ENCODE data around the gene PI4K2B.
A peak's percentile ranks its signal among the peaks of the same experiment; 100 is the strongest.
"Not testable (repeated sequence)": the region's sequence is repeated elsewhere in the genome, so short reads cannot be mapped to it uniquely, and the experiment has no call there.

The PI4K2B gene

DNA sequence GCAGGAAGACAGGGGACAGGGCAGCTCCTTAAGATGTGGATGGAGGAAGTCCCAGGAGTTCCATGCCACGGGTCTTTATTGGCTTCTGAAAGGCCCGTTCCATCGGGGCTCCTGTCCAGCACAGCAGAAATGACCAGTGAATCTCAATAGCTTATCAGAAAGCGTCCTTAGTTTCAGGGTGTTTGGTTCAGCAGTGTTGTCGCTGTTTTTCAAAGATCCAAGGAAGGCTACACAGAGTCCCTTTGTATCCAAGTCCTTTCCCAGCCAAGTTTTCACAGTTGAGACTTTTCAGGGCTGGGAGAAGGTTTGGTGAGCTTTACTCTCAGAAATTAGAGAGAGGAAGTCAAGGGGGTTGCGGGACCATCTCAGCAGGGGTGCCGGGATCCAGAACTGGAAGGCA is 73.8 kb downstream of the PI4K2B start:
- TF ChIP-seq GATA1 (IDR thresholded peaks at IDR 0.05; ENCODE audit: low read depth, low read length) = no peak
- no peak for TF ChIP-seq POLR2A (IDR thresholded peaks at IDR 0.05; ENCODE audit: low read length)
- DNase-seq = no peak

- TF ChIP-seq POLR2A (IDR thresholded peaks at IDR 0.05; ENCODE audit: low read length) (no peak), GATA1 (IDR thresholded peaks at IDR 0.05; ENCODE audit: low read depth, low read length) (no peak)
- DNase-seq = no peak
Measured at GRCh38 chr4:25308306-25308705, 74.5 kb downstream of the PI4K2B start.

DNA sequence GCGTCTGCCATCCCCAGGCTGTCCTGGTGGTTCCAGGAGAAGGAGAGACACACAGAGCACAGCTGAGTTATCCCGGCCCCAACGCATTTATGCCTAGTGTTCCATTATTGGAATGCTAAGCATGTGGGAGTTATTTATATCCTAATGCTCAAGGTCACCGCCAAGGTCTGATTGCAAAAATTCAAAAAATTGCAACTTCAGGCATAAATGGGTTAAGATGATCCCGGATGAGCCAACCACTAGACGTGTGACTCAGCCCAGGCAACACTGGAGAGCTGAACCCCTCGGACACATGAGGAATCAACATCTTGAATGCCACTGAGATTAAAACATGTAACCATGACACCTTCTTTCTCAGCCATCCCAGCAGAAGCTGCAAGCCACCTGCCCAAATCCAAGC is 74.9 kb downstream of the PI4K2B start:
- TF ChIP-seq GATA1 (IDR thresholded peaks at IDR 0.05; ENCODE audit: low read depth, low read length) = no peak
- no peak for TF ChIP-seq POLR2A (IDR thresholded peaks at IDR 0.05; ENCODE audit: low read length)
- no peak for DNase-seq

DNA sequence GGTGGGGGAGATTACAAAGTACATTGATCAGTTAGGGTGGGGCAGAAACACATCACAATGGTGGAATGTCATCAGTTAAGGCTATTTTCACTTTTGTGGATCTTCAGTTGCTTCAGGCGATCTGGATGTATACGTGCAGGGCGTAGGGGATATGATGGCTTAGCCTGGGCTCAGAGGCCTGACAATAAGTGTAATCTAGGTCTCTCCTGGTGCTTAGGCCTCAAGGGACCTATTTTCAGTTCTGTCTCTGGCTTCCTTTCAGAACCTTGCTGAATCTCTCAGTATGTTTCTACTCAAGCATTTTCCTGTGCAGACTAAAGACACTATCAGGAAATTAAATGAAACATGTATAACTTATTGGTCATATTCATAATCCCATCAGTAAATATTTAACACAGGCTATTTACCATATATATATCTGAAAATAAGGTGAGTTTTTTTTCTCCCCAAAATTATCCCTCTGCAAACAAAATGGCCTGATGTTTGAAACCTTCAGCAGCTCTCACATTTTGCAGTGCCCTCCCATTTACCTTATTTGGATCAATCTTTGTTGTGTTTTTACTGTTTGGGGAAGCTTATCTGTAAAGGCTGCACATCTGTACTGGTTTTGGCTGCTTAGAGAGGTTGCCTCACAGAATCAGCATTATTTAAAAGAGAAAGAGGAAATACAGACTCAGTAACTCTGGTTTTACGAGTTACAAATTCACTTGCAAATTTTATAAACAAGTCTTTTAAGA is 76.4 kb downstream of the PI4K2B start:
- TF ChIP-seq GATA1 (IDR thresholded peaks at IDR 0.05; ENCODE audit: low read depth, low read length) (no peak), POLR2A (IDR thresholded peaks at IDR 0.05; ENCODE audit: low read length) (no peak)
- DNase-seq = peak; percentile 9 to 45

DNA sequence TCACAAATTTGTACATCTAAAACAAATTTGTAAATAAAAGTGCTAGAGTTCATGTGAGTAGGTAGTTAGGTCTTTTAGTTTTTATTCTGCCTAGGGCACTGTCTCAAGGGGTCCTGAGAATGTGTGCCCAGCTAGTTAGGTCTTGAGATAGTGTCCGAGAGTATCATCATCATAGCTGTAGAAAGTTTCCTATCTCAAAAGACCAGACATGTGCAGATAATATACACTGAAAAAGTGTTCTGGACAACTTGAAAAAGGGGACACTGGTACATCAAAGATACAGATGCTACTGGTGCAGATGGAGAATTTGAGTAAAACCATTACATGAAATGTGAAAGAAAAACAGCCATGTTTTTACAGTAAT is 77.0 kb downstream of the PI4K2B start:
- no peak for TF ChIP-seq POLR2A (IDR thresholded peaks at IDR 0.05; ENCODE audit: low read length)
- no peak for TF ChIP-seq GATA1 (IDR thresholded peaks at IDR 0.05; ENCODE audit: low read depth, low read length)
- DNase-seq = no peak

DNA sequence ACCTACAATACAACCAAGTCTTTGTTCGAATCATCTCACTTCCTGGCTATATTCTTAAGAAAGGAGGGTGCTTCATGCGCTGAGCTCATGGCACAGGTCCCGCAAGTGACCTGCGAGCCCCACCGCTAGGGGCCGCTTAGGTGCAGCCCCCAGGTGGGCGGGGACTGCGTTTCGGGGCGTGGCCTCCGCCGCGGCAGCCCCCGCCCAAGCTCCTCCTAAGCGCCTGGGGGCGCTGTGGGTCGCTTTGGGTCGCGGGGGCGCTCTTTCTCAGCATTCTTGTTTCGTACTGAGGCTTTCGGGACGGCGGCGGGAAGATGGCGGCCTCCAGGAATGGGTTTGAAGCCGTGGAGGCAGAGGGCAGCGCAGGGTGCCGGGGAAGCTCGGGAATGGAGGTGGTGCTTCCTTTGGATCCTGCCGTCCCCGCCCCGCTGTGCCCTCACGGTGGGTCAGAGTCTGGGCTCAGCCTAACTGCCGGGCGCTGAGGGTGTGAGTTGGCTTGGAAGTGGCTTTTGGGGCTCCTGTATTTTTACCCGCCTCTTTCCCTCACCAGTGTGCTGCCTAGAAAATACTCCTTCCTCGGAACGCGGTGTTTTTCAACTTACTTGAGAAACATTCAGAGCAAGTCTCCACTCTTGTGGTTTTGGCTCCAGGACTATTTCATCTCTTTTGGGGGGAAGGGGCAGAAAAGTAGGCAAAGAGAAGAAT is 78.8 kb downstream of the PI4K2B start, which contains the start of gene ZCCHC4:
Gene ZCCHC4 (plus strand): TSS at position 279 of the 705 bp plus-strand sequence. CDS start 36 bp downstream, at position 315.
- DNase-seq = peak; percentile 95 to 97
- no peak for TF ChIP-seq GATA1 (IDR thresholded peaks at IDR 0.05; ENCODE audit: low read depth, low read length)
- peak; percentile 78 for TF ChIP-seq POLR2A (IDR thresholded peaks at IDR 0.05; ENCODE audit: low read length)

- peak; percentile 36 to 59 for DNase-seq
Measured at GRCh38 chr4:25313201-25313895, 79.5 kb downstream of the PI4K2B start.

DNA sequence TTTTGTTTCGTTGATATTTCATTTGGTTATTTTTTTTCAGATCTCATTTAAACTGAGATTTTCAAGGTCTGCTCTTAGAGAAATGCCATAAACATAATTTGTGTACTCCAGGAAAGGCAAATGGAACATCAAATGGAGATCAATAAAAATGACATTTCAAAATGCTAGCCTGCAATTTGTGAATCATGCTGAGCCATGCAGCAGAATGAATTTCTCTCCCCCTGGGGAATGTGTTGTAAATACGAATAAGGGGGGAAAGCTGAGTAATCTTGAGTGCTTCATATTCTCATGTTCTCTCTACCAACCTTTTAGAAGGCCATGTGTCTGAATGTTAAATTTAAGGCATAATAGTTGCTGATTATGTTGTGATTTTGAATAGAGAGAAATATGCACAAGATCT is 86.5 kb downstream of the PI4K2B start:
- TF ChIP-seq GATA1 (IDR thresholded peaks at IDR 0.05; ENCODE audit: low read depth, low read length) (no peak), POLR2A (IDR thresholded peaks at IDR 0.05; ENCODE audit: low read length) (no peak)
- no peak for DNase-seq

More at GRCh38 chr4:25313201-25313895, 79.5 kb downstream of the PI4K2B start:
- no peak for TF ChIP-seq POLR2A (IDR thresholded peaks at IDR 0.05; ENCODE audit: low read length)
- no peak for TF ChIP-seq GATA1 (IDR thresholded peaks at IDR 0.05; ENCODE audit: low read depth, low read length)

DNA sequence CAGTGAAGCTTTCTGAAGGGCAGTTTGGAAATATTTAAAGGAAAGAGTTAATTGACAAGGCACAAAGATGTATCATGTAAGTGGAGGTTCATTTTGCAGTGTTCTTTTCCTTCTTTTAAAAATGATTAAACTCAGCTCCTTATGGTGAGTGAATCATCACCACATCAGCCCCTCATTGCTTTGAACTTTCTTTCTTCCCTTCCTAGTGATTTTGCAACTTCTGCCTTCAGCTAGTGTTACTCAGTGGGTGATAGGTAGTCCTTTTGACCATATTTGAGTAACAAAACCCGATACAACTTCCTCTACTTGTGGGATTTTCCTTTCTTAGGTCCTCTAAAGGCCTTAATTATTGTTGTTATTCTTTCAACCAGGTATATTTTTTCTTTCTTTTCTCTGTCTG is 86.9 kb downstream of the PI4K2B start:
- no peak for DNase-seq
- TF ChIP-seq GATA1 (IDR thresholded peaks at IDR 0.05; ENCODE audit: low read depth, low read length) (no peak), POLR2A (IDR thresholded peaks at IDR 0.05; ENCODE audit: low read length) (no peak)

GRCh38 chr4:25321703-25322102 is 87.9 kb downstream of the PI4K2B start:
- TF ChIP-seq POLR2A (IDR thresholded peaks at IDR 0.05; ENCODE audit: low read length) (no peak), GATA1 (IDR thresholded peaks at IDR 0.05; ENCODE audit: low read depth, low read length) (no peak)
- DNase-seq = no peak

DNA sequence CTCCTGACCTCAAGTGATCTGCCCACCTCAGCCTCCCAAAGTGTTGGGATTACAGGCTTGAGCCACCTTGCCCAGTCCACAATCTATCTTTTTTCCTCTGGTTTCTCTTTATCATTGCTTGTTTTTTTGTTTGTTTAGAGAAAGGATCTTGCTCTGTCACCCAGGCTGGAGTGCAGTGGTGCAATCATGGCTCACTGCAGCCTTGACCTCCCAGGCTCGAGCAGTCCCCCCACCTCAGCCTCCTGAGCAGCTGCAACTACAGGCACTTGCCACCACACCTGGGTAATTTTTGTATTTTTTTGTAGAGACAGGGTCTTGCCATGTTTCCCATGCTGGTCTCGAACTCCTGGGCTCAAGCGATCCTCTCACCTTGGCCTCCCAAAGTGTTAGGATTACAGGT is 94.6 kb downstream of the PI4K2B start:
- DNase-seq = not testable (repeated sequence)

Measured in erythroblast (primary cell).